Loucy (cell line): ENCODE results near the gene OPN3.

Source experiments
- H2AFZ ChIP-seq: fragments of 200-600 bp; sonication (generic); 2 replicates; pipeline ENCODE4 v1.6.0; 2016; ENCODE audit warnings: antibody characterized with exemption, mild to moderate bottlenecking, low read length, moderate library complexity
- H3F3A ChIP-seq: fragments of 200-600 bp; 2 replicates; pipeline ENCODE4 v1.6.0; 2016; ENCODE audit warnings: antibody characterized with exemption, low read depth, mild to moderate bottlenecking
- H3K27me3 ChIP-seq: fragments of 200-600 bp; sonication (generic); 2 replicates; pipeline ENCODE4 v1.6.1; 2014; ENCODE audit warnings: low read length, mild to moderate bottlenecking; ENCODE audit not compliant: insufficient read depth, poor library complexity, severe bottlenecking
- H3K36me3 ChIP-seq: fragments of 200-600 bp; sonication (generic); 2 replicates; pipeline ENCODE4 v1.6.1; 2016; ENCODE audit warnings: low read length; ENCODE audit not compliant: insufficient read depth
- H3K4me1 ChIP-seq: fragments of 200-600 bp; sonication (generic); 2 replicates; pipeline ENCODE4 v1.5.1; 2014; ENCODE audit warnings: low read length, mild to moderate bottlenecking; ENCODE audit not compliant: insufficient read depth, poor library complexity, severe bottlenecking
- H3K4me2 ChIP-seq: fragments of 200-600 bp; sonication (generic); 2 replicates; pipeline ENCODE4 v1.6.0; 2014; ENCODE audit warnings: antibody characterized with exemption, low read length, low read depth, mild to moderate bottlenecking; ENCODE audit not compliant: poor library complexity, severe bottlenecking
- H3K4me3 ChIP-seq: fragments of 200-600 bp; sonication (generic); 2 replicates; pipeline ENCODE4 v1.5.1; 2014; ENCODE audit warnings: low read length, mild to moderate bottlenecking, mixed read lengths; ENCODE audit not compliant: poor library complexity, severe bottlenecking
- H3K79me2 ChIP-seq: fragments of 200-600 bp; sonication (generic); 2 replicates; pipeline ENCODE4 v1.6.1; 2014; ENCODE audit warnings: low read length; ENCODE audit not compliant: insufficient read depth
- H3K9ac ChIP-seq: fragments of 200-600 bp; sonication (generic); 2 replicates; pipeline ENCODE4 v1.6.0; 2014; ENCODE audit warnings: mild to moderate bottlenecking, low read depth, low read length, moderate library complexity; ENCODE audit not compliant: poor library complexity, severe bottlenecking
- H3K9me2 ChIP-seq: fragments of 200-600 bp; sonication (generic); replicated peaks from 2 replicates; pipeline ENCODE4 v1.6.1; 2016; ENCODE audit warnings: low read depth, low read length, mixed read lengths
- H3K9me3 ChIP-seq: fragments of 200-600 bp; sonication (generic); 2 replicates; pipeline ENCODE4 v1.6.1; 2014; ENCODE audit warnings: mild to moderate bottlenecking, antibody characterized with exemption, low read length, low read depth; ENCODE audit not compliant: insufficient read depth
- H4K20me1 ChIP-seq: fragments of 200-600 bp; sonication (generic); 2 replicates; pipeline ENCODE4 v1.6.0; 2014; ENCODE audit warnings: antibody characterized with exemption, low read length, mild to moderate bottlenecking; ENCODE audit not compliant: insufficient read depth, poor library complexity, severe bottlenecking
- CTCF ChIP-seq: fragments of 200-600 bp; sonication (generic); conservative IDR thresholded peaks from 2 replicates; pipeline ENCODE4 v1.5.1; 2014; ENCODE audit warnings: mild to moderate bottlenecking, antibody characterized with exemption, low read length
- EZH2phosphoT487 ChIP-seq: fragments of 200-600 bp; IDR thresholded peaks from 2 replicates; pipeline ENCODE4 v1.6.1; 2018; ENCODE audit warnings: antibody characterized with exemption, mild to moderate bottlenecking, moderate library complexity, borderline replicate concordance

Gene OPN3

GRCh38 chr1:241614572-241614971 lies 25.6 kb downstream of the OPN3 start:
- H3F3A ChIP-seq: no peaks in the 10 kb centered on the region
- no peaks in the 10 kb centered on the region for H3K27me3 ChIP-seq
- H3K4me3 ChIP-seq: no peak overlapping the region
- no peaks in the 10 kb centered on the region for H3K9me2 ChIP-seq
- no peak overlapping the region for H3K9ac ChIP-seq
- no peak for TF ChIP-seq EZH2phosphoT487
- no peak for TF ChIP-seq CTCF
- H4K20me1 ChIP-seq: no peaks in the 10 kb centered on the region
- H3K4me1 ChIP-seq: no peaks in the 10 kb centered on the region
- H3K9me3 ChIP-seq: no peaks in the 10 kb centered on the region
- no peak overlapping the region for H3K4me2 ChIP-seq
- H3K79me2 ChIP-seq: no peaks in the 10 kb centered on the region
- no peak overlapping the region for H2AFZ ChIP-seq
- no peaks in the 10 kb centered on the region for H3K36me3 ChIP-seq

GRCh38 chr1:241614144-241614543 lies 26.0 kb downstream of the OPN3 start:
- no peaks in the 10 kb centered on the region for H3K4me1 ChIP-seq
- no peak overlapping the region for H3K4me3 ChIP-seq
- H3K9me3 ChIP-seq: no peaks in the 10 kb centered on the region
- no peaks in the 10 kb centered on the region for H3K79me2 ChIP-seq
- TF ChIP-seq CTCF (no peak), EZH2phosphoT487 (no peak)
- no peak overlapping the region for H3K4me2 ChIP-seq
- H4K20me1 ChIP-seq: no peaks in the 10 kb centered on the region
- H2AFZ ChIP-seq: no peak overlapping the region
- no peaks in the 10 kb centered on the region for H3K36me3 ChIP-seq
- H3K9me2 ChIP-seq: no peaks in the 10 kb centered on the region
- no peaks in the 10 kb centered on the region for H3F3A ChIP-seq
- H3K27me3 ChIP-seq: no peaks in the 10 kb centered on the region
- no peak overlapping the region for H3K9ac ChIP-seq

- Histone ChIP-seq H3K9ac (no peak overlapping the region), H3K4me3 (no peak overlapping the region), H4K20me1 (no peaks in the 10 kb centered on the region), H3K27me3 (no peaks in the 10 kb centered on the region), H3F3A (no peaks in the 10 kb centered on the region), H3K79me2 (no peaks in the 10 kb centered on the region), H2AFZ (no peak overlapping the region), H3K4me1 (no peaks in the 10 kb centered on the region), H3K36me3 (no peaks in the 10 kb centered on the region), H3K9me2 (no peaks in the 10 kb centered on the region), H3K4me2 (no peak overlapping the region), H3K9me3 (no peaks in the 10 kb centered on the region)
- TF ChIP-seq EZH2phosphoT487 (no peak), CTCF (no peak)
Measured at GRCh38 chr1:241612533-241613477, 27.4 kb downstream of the OPN3 start.
